ENCODE data around the gene GSTO1. TPM values are rescaled to one million over a fixed set of nuclear protein-coding genes. Genes with fewer than 3 reads are reported as not detected.
A peak's percentile ranks its signal among the peaks of the same experiment; 100 is the strongest.

GSTO1 gene
- total RNA-seq: 85.9 and 86.8 TPM in 2 replicates
- long read RNA-seq, transcript GSTO1-202 (6 exons, 972 nt): major isoform, 53 of 63 reads
- long read RNA-seq, partial matches to known transcripts: 0 of 63 reads
- long read RNA-seq, other reads (novel, unspliced or antisense): 6 of 63 reads

DNA sequence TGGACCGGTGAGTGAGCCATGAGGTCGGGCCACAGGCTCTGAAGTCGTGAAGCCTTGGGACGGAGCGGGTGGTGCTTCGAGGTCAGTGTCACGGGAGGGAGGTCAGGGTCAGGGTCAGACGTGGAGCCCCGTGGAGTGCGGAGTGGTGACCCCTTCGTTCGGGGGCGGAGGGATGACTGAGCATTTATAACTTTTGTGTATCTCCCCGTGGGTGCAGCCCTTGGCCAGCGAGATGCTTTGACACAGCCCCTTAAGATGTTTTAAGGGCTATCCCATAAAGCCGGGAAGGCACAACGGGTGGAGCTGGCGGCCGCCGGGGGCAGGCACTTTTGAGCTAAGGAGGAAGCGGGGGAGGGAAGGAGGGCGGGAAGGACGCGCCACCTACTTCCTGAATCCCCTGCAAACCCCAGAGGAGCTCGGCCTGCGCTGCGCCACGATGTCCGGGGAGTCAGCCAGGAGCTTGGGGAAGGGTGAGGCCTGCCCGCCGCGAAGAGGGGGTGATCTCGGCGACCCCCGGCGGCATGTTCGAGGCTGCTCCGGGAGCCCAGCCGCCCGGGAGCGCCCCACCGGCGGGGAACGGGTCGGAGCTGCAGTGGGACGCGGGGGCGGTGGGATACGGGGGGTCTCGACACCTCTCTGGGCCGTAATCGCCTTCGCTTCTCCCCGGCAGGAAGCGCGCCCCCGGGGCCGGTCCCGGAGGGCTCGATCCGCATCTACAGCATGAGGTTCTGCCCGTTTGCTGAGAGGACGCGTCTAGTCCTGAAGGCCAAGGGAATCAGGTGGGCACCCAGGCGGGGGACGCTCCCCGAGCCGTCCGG, at the start of gene GSTO1:
GSTO1 (plus strand) TSS at position 400 of the 818 bp plus-strand sequence; CDS start at position 437, 37 bp downstream.
- Mint-ChIP-seq H3K36me3 (ENCODE audit: low read depth) (peaks cover 5% of the 10 kb centered on the region), H3K4me3 (peak within 1 kb of the TSS; percentile 93), H3K4me1 (peaks cover 37% of the 10 kb centered on the region), H3K9me3 (no peaks in the 10 kb centered on the region), H3K27me3 (ENCODE audit: low read depth) (peaks cover 14% of the 10 kb centered on the region), H3K27ac (ENCODE audit: unreplicated experiment) (peak within 1 kb of the TSS; percentile 96)
- TF ChIP-seq, protein P1, sequence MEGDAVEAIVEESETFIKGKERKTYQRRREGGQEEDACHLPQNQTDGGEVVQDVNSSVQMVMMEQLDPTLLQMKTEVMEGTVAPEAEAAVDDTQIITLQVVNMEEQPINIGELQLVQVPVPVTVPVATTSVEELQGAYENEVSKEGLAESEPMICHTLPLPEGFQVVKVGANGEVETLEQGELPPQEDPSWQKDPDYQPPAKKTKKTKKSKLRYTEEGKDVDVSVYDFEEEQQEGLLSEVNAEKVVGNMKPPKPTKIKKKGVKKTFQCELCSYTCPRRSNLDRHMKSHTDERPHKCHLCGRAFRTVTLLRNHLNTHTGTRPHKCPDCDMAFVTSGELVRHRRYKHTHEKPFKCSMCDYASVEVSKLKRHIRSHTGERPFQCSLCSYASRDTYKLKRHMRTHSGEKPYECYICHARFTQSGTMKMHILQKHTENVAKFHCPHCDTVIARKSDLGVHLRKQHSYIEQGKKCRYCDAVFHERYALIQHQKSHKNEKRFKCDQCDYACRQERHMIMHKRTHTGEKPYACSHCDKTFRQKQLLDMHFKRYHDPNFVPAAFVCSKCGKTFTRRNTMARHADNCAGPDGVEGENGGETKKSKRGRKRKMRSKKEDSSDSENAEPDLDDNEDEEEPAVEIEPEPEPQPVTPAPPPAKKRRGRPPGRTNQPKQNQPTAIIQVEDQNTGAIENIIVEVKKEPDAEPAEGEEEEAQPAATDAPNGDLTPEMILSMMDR (conservative IDR thresholded peaks at IDR 0.05): no peak
- peak; percentile 34 for DNase-seq (ENCODE audit: low read depth, low spot score)

DNA sequence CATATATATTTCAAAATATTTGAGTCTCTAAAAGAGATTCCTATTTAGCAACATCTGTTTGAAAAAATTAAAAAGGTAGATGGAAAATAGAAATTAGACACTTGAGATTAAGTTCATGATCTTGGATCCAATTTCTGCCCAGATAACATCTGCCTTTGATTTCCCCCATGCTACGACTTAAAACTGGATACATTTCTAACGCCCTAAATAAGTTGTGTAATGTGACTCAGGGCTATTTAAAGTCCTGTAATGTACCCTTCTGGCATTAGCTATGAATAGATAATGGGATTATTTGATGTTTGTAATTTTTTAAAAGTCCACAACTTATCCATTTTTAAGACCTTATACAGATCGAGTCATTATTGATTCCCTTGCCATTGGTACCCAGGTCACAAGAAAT, 46.0 kb upstream of the GSTO1 start:
- Mint-ChIP-seq H3K27me3 (ENCODE audit: low read depth) (peaks cover 6% of the 10 kb centered on the region), H3K9me3 (no peaks in the 10 kb centered on the region), H3K36me3 (ENCODE audit: low read depth) (no peaks in the 10 kb centered on the region), H3K4me1 (no peaks in the 10 kb centered on the region), H3K27ac (ENCODE audit: unreplicated experiment) (no peak overlapping the region), H3K4me3 (no peak overlapping the region)
- TF ChIP-seq, protein P1 (conservative IDR thresholded peaks at IDR 0.05): no peak
- DNase-seq (ENCODE audit: low read depth, low spot score): no peak

DNA sequence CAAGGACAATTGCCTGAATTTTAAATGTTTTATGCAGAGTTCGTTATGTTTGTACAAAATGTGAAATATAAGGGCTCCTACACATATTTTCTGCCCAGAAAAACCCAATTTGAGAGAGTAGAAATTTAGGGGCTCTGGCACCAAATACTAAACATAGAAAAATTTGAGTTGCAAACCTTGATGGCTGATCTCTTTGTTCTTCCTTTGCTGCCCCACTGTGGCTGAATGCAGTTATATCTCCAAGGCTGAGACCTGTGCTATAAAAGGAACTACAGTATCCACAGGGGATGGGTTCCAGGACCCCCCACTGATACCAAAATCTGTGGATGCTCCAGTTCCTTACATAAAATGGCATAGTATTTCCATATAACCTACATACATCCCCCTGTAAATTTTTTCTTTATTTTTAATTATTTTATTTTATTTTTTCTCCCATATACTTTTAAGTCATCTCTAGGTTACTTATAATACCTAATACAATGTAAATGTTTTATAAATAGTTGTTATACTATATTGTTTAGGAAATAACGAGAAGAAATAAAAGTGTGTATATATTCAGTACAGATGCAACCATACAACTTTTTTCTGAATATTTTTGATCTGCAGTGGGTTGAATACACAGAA, 45.0 kb upstream of the GSTO1 start:
- Mint-ChIP-seq H3K9me3 (no peaks in the 10 kb centered on the region), H3K27me3 (ENCODE audit: low read depth) (peaks cover 6% of the 10 kb centered on the region), H3K36me3 (ENCODE audit: low read depth) (no peaks in the 10 kb centered on the region), H3K27ac (ENCODE audit: unreplicated experiment) (no peak overlapping the region), H3K4me3 (no peak overlapping the region), H3K4me1 (no peaks in the 10 kb centered on the region)
- TF ChIP-seq, protein P1 (conservative IDR thresholded peaks at IDR 0.05): peak; percentile 76
- DNase-seq (ENCODE audit: low read depth, low spot score): peak; percentile 36

DNA sequence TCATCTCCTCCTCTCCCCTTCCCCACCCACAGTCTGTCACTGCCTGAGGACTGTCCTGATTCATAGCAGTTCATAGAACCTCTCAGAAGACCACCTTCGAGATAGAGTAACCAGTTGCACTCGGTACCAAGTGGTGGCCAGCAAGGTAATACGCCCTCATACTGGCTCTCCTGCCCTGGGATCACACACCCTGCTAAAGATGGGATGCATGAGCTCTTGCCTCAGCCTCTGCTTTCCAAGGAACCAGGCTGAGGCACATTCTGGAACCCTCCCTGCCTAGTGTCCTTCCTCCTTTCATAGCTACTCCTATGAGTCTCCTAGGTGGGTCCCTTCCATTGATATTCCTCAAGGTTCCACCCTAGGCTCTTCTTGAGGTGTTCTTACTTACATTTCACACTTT, 38.1 kb upstream of the GSTO1 start:
- Mint-ChIP-seq H3K27ac (ENCODE audit: unreplicated experiment) (no peak overlapping the region), H3K36me3 (ENCODE audit: low read depth) (no peaks in the 10 kb centered on the region), H3K27me3 (ENCODE audit: low read depth) (peaks cover 18% of the 10 kb centered on the region), H3K9me3 (no peaks in the 10 kb centered on the region), H3K4me1 (no peaks in the 10 kb centered on the region), H3K4me3 (no peak overlapping the region)
- TF ChIP-seq, protein P1 (conservative IDR thresholded peaks at IDR 0.05): no peak
- no peak for DNase-seq (ENCODE audit: low read depth, low spot score)

DNA sequence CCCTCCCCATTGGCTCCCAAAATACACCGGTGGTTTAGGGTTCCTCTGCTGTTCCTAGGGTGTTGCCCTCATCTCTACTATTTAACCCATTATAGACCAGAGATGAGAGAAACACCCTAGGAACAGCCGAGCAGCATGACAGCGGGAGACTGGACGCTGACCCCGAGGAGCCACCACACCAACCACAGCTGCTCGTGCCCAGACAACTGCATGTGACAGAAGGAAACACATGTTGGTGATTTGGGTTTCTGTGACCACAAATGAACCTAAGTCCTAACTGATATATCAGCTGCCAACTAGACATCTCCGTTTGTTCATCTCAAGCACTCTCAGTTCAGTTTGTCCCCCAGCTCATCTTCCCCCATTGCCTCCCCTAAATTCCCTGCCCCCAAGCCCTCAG, 35.9 kb upstream of the GSTO1 start:
- Mint-ChIP-seq H3K9me3 (no peaks in the 10 kb centered on the region), H3K36me3 (ENCODE audit: low read depth) (no peaks in the 10 kb centered on the region), H3K4me1 (no peaks in the 10 kb centered on the region), H3K4me3 (no peak overlapping the region), H3K27ac (ENCODE audit: unreplicated experiment) (no peak overlapping the region), H3K27me3 (ENCODE audit: low read depth) (peaks cover 17% of the 10 kb centered on the region)
- no peak for DNase-seq (ENCODE audit: low read depth, low spot score)
- TF ChIP-seq, protein P1 (conservative IDR thresholded peaks at IDR 0.05): no peak
